GM23338 (cell line): ENCODE measurements around the gene TRDMT1. TPM values are rescaled to one million over a fixed set of nuclear protein-coding genes. Genes with fewer than 3 reads are reported as not detected.

Source experiments
- ATAC-seq: fragments of 200-7000 bp; cut with Tn5 transposase; 3 replicates; pipeline ENCODE4 v1.9.1; 2020
- DNase-seq: peaks from one replicate; pipeline ENCODE4 v3.0.0-alpha.2; 2015; ENCODE audit warnings: low spot score
- H2AFZ ChIP-seq: fragments of 200-600 bp; sonication (generic); 2 replicates; pipeline ENCODE4 v1.8.0; 2016; ENCODE audit warnings: antibody characterized with exemption, mild to moderate bottlenecking, moderate library complexity
- H3F3A ChIP-seq: fragments of 200-600 bp; sonication (generic); replicated peaks from 2 replicates; pipeline ENCODE4 v1.8.0; 2017; ENCODE audit warnings: antibody characterized with exemption, mixed run types, low read depth
- H3K27ac ChIP-seq: fragments of 200-600 bp; sonication (generic); 2 replicates; pipeline ENCODE4 v1.6.1; 2016; ENCODE audit warnings: low read depth
- H3K27me3 ChIP-seq: fragments of 200-600 bp; sonication (generic); 2 replicates; pipeline ENCODE4 v1.8.0; 2016; ENCODE audit warnings: mild to moderate bottlenecking, mixed run types, moderate library complexity; ENCODE audit not compliant: insufficient read depth
- H3K36me3 ChIP-seq: fragments of 200-600 bp; sonication (generic); 2 replicates; pipeline ENCODE4 v1.8.0; 2016; ENCODE audit warnings: mild to moderate bottlenecking; ENCODE audit not compliant: insufficient read depth
- H3K4me1 ChIP-seq: fragments of 200-600 bp; sonication (generic); 2 replicates; pipeline ENCODE4 v1.8.0; 2016; ENCODE audit warnings: mild to moderate bottlenecking, moderate library complexity; ENCODE audit not compliant: insufficient read depth
- H3K4me2 ChIP-seq: fragments of 200-600 bp; sonication (generic); 2 replicates; pipeline ENCODE4 v1.7.1; 2017; ENCODE audit warnings: mixed run types
- H3K4me3 ChIP-seq: fragments of 200-600 bp; sonication (generic); 2 replicates; pipeline ENCODE4 v1.6.1; 2016; ENCODE audit warnings: mixed run types
- H3K79me2 ChIP-seq: fragments of 200-600 bp; sonication (generic); replicated peaks from 2 replicates; pipeline ENCODE4 v1.8.0; 2017; ENCODE audit warnings: mild to moderate bottlenecking; ENCODE audit not compliant: insufficient read depth
- H3K9me2 ChIP-seq: fragments of 200-600 bp; sonication (generic); 2 replicates; pipeline ENCODE4 v1.8.0; 2017; ENCODE audit not compliant: insufficient read depth
- H4K20me1 ChIP-seq: fragments of 200-600 bp; sonication (generic); replicated peaks from 2 replicates; pipeline ENCODE4 v1.8.0; 2017; ENCODE audit warnings: mild to moderate bottlenecking; ENCODE audit not compliant: insufficient read depth
- H3K27ac Mint-ChIP-seq: 2 replicates; pipeline ENCODE4 v1.8.0; 2020; ENCODE audit warnings: inconsistent platforms, mild to moderate bottlenecking, moderate library complexity, mixed read lengths
- H3K27me3 Mint-ChIP-seq: 3 replicates; pipeline ENCODE4 v1.8.0; 2022; ENCODE audit warnings: low read depth, mild to moderate bottlenecking, moderate library complexity, mixed read lengths, inconsistent platforms; ENCODE audit not compliant: insufficient read depth, poor library complexity
- H3K36me3 Mint-ChIP-seq: 3 replicates; pipeline ENCODE4 v1.8.0; 2021; ENCODE audit warnings: low read depth, mild to moderate bottlenecking, inconsistent platforms, moderate library complexity, mixed read lengths
- H3K4me1 Mint-ChIP-seq: 3 replicates; pipeline ENCODE4 v1.8.0; 2020; ENCODE audit warnings: mild to moderate bottlenecking, inconsistent platforms, mixed read lengths
- H3K4me3 Mint-ChIP-seq: 3 replicates; pipeline ENCODE4 v1.8.0; 2021; ENCODE audit warnings: moderate library complexity, mild to moderate bottlenecking, inconsistent platforms, mixed read lengths
- H3K9me3 Mint-ChIP-seq: 3 replicates; pipeline ENCODE4 v1.8.0; 2020; ENCODE audit warnings: moderate library complexity, mild to moderate bottlenecking, inconsistent platforms, mixed read lengths
- POLR2AphosphoS5 ChIP-seq: IDR thresholded peaks from 2 replicates; pipeline ENCODE4 v1.6.1; 2016; ENCODE audit warnings: antibody characterized with exemption, low read depth
- polyA plus RNA-seq: library from polyadenylated mRNA; unstranded; fragments of >200 nt; fragmentation: Nextera tagmentation; extraction: Ambion mirVana; gene quantifications from 2 replicates; pipeline ENCODE4 v1.2.1, GENCODE V29; 2016
- total RNA-seq: library from RNA; depleted of rRNA; stranded (reverse); fragments of >200 nt; shearing (Covaris generic); gene quantifications from 2 replicates; pipeline ENCODE4 v1.2.3, GENCODE V29; 2014
- TF ChIP-seq, protein P1 (sequence below): IDR thresholded peaks from one replicate; pipeline ENCODE4 v1.6.1; 2018; ENCODE audit warnings: antibody characterized with exemption; ENCODE audit not compliant: unreplicated experiment
- TF ChIP-seq, protein P2 (sequence below), 2 experiments: fragments of 200-600 bp in 1 of 2; sonication (generic) in 1 of 2; conservative IDR thresholded peaks; 2 replicates each; pipeline versions ENCODE4 v1.5.1 to v1.6.1; 2016 to 2017; ENCODE audit warnings: antibody characterized with exemption in 2 of 2, low read depth in 2 of 2, mild to moderate bottlenecking in 2 of 2, moderate library complexity in 1 of 2

The TRDMT1 gene
- total and polyA plus RNA-seq, 2 experiments from 2014 or later, result 16.0 to 37.7 TPM

DNA sequence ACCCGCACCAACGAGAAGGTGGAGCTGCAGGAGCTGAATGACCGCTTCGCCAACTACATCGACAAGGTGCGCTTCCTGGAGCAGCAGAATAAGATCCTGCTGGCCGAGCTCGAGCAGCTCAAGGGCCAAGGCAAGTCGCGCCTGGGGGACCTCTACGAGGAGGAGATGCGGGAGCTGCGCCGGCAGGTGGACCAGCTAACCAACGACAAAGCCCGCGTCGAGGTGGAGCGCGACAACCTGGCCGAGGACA lies 28.2 kb upstream of the TRDMT1 start (continued):
- TF ChIP-seq, protein P1, sequence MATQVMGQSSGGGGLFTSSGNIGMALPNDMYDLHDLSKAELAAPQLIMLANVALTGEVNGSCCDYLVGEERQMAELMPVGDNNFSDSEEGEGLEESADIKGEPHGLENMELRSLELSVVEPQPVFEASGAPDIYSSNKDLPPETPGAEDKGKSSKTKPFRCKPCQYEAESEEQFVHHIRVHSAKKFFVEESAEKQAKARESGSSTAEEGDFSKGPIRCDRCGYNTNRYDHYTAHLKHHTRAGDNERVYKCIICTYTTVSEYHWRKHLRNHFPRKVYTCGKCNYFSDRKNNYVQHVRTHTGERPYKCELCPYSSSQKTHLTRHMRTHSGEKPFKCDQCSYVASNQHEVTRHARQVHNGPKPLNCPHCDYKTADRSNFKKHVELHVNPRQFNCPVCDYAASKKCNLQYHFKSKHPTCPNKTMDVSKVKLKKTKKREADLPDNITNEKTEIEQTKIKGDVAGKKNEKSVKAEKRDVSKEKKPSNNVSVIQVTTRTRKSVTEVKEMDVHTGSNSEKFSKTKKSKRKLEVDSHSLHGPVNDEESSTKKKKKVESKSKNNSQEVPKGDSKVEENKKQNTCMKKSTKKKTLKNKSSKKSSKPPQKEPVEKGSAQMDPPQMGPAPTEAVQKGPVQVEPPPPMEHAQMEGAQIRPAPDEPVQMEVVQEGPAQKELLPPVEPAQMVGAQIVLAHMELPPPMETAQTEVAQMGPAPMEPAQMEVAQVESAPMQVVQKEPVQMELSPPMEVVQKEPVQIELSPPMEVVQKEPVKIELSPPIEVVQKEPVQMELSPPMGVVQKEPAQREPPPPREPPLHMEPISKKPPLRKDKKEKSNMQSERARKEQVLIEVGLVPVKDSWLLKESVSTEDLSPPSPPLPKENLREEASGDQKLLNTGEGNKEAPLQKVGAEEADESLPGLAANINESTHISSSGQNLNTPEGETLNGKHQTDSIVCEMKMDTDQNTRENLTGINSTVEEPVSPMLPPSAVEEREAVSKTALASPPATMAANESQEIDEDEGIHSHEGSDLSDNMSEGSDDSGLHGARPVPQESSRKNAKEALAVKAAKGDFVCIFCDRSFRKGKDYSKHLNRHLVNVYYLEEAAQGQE, result no peak

DNA sequence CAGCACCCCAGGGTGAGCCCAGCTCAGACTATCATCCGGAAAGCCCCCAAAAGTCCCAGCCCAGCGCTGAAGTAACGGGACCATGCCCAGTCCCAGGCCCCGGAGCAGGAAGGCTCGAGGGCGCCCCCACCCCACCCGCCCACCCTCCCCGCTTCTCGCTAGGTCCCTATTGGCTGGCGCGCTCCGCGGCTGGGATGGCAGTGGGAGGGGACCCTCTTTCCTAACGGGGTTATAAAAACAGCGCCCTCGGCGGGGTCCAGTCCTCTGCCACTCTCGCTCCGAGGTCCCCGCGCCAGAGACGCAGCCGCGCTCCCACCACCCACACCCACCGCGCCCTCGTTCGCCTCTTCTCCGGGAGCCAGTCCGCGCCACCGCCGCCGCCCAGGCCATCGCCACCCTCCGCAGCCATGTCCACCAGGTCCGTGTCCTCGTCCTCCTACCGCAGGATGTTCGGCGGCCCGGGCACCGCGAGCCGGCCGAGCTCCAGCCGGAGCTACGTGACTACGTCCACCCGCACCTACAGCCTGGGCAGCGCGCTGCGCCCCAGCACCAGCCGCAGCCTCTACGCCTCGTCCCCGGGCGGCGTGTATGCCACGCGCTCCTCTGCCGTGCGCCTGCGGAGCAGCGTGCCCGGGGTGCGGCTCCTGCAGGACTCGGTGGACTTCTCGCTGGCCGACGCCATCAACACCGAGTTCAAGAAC lies 27.7 kb upstream of the TRDMT1 start:
- H3K27me3 ChIP-seq, result peaks cover 42% of the 10 kb centered on the region

More for the DNA sequence above, 27.7 kb upstream of the TRDMT1 start:
- H3K9me3 Mint-ChIP-seq, result peaks cover 2% of the 10 kb centered on the region; the same call in 1 of the 3 replicates
- DNase-seq (peak; percentile 46), ATAC-seq (peak; percentile 21)
- no peak overlapping the region for H3K27ac Mint-ChIP-seq
- Histone ChIP-seq H3K4me1 (peaks cover 25% of the 10 kb centered on the region), H3K79me2 (no peaks in the 10 kb centered on the region), H3K4me2 (peak overlapping the region; percentile 93), H3K4me3 (peak overlapping the region; percentile 96), H3K27ac (no peak overlapping the region), H3F3A (peaks cover 12% of the 10 kb centered on the region; the same call in 1 of the 2 replicates), H2AFZ (peak overlapping the region; percentile 100), H3K36me3 (peaks cover 11% of the 10 kb centered on the region; the same call in 1 of the 2 replicates), H4K20me1 (no peaks in the 10 kb centered on the region), H3K9me2 (no peaks in the 10 kb centered on the region)
- H3K27me3 Mint-ChIP-seq, result peaks cover 40% of the 10 kb centered on the region
- H3K36me3 Mint-ChIP-seq, result peaks cover 6% of the 10 kb centered on the region
- H3K4me1 Mint-ChIP-seq, result peaks cover 20% of the 10 kb centered on the region
- peak; percentile 42; the same call in 1 of the 2 replicates for TF ChIP-seq POLR2AphosphoS5
- TF ChIP-seq, protein P2, sequence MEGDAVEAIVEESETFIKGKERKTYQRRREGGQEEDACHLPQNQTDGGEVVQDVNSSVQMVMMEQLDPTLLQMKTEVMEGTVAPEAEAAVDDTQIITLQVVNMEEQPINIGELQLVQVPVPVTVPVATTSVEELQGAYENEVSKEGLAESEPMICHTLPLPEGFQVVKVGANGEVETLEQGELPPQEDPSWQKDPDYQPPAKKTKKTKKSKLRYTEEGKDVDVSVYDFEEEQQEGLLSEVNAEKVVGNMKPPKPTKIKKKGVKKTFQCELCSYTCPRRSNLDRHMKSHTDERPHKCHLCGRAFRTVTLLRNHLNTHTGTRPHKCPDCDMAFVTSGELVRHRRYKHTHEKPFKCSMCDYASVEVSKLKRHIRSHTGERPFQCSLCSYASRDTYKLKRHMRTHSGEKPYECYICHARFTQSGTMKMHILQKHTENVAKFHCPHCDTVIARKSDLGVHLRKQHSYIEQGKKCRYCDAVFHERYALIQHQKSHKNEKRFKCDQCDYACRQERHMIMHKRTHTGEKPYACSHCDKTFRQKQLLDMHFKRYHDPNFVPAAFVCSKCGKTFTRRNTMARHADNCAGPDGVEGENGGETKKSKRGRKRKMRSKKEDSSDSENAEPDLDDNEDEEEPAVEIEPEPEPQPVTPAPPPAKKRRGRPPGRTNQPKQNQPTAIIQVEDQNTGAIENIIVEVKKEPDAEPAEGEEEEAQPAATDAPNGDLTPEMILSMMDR (conservative IDR thresholded peaks at IDR 0.05; ENCODE audit: low read depth in 2 of 2), result no peak
- H3K4me3 Mint-ChIP-seq, result peak overlapping the region; percentile 87
